Gastrocnemius medialis (tissue), 4 donors: ENCODE results near the gene RBM33.

Experiments used
- CTCF ChIP-seq, 5 experiments: fragments of 450-650 bp in 3 of 5; fragments of 200-600 bp in 2 of 5; sonication (generic) in 2 of 5; IDR thresholded peaks in 4 of 5; conservative IDR thresholded peaks in 1 of 5; 1 replicate in 4 of 5; 2 replicates in 1 of 5; pipeline ENCODE4 v1.5.1; 2016 to 2019; ENCODE audit warnings: antibody characterized with exemption in 5 of 5, mild to moderate bottlenecking in 3 of 5, moderate library complexity in 3 of 5
- POLR2A ChIP-seq, 2 donors: fragments of 450-650 bp; IDR thresholded peaks; one replicate each; pipeline ENCODE4 v1.6.1; 2017; ENCODE audit warnings: antibody characterized with exemption in 2 of 2, mild to moderate bottlenecking in 2 of 2, moderate library complexity in 2 of 2

- TF ChIP-seq CTCF (IDR thresholded peaks at IDR 0.05 in 4 of 5, conservative IDR thresholded peaks at IDR 0.05 in 1 of 5) (no peak), POLR2A (IDR thresholded peaks at IDR 0.05) (no peak)
Observed at GRCh38 chr7:155727616-155728015, 83.2 kb downstream of the RBM33 start.
